NCI-H510A treated with DMSO at 0.1 percent for 48 hours (cell line): ENCODE results near the gene MAPK8IP1.
"Not testable (repeated sequence)": the region's sequence is repeated elsewhere in the genome, so short reads cannot be mapped to it uniquely, and the experiment has no call there.

ENCODE experiments used
- DNase-seq: peaks from one replicate; lab custom pipeline; 2025; lab: John Stamatoyannopoulos, UW

MAPK8IP1 gene

GRCh38 chr11:45885274-45885920 is at the start of gene MAPK8IP1:
Gene MAPK8IP1, plus strand, starts transcription at chr11:45885651. Its CDS starts 170 bp downstream, at chr11:45885821.
- peak; percentile 6 for DNase-seq

DNA sequence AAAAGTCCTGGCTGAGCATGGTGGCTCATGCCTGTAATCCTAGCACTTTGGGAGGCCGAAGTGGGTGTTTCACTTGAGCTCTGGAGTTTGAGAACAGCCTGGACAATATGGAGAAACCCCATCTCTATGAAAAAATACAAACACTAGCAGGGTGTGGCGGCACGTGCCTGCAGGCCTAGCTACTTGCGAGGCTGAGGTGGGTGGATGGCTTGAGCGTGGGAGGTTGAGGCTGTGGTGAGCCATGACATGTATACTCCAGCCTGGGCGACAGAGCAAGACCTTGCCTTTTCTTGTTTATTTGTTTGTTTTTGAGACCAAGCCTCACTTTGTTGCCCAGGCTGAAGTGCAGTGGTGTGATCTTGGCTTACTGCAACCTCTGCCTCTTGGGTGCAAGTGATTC is 46.2 kb upstream of the MAPK8IP1 start:
- DNase-seq: no peak

DNA sequence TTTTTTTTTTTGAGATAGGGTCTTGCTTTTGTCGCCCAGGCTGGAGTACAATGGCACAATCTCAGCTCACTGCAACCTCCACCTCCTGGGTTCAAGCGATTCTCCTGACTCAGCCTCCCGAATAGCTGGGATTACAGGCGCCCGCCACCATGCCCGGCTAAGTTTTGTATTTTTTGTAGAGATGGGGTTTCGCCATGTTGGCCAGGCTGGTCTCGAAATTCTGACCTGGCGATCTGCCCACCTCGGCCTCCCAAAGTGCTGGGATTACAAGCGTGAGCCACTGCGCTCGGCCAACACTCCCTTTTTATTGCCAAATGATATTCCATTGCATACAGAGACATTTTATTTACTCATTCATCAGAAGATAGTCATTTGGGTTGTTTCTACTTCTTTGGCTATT is 45.2 kb upstream of the MAPK8IP1 start:
- not testable (repeated sequence) for DNase-seq

GRCh38 chr11:45843158-45843924 is 42.1 kb upstream of the MAPK8IP1 start:
- DNase-seq: peak; percentile 44

DNA sequence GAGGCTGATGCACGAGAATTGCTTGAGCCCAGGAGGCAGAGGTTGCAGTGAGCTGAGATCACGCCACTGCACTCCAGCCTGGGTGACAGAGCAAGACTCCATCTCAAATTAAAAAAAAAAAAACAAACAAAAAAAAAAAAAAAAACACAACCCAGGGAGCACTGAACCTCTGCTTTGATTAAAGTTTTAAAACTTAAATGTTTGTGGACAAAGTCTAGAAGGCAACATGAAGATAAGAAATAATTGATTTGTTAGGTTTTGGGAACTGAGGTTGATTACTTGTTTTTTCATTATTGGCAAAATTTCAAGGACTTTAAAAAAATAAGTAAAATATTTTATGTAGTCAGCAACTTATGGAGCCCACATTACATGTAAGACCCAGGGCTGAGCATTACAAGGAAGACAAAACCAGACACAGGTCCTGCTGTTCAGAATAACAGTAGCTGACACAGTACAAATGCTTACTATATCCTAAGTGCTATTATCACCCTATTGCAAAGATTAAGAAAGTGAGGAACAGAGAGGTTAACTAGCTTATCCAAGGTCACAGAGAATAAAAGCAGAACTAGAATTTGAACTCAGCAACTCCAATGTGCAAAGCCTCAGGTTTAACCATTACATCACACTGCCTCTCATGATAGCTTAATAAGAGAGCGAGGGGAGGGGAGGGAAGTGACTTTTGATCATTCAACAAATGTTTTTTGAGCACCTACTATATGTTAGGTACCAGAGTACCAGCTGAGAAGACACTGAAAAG is 40.5 kb upstream of the MAPK8IP1 start:
- DNase-seq: no peak

GRCh38 chr11:45846174-45846675 is 39.2 kb upstream of the MAPK8IP1 start:
- no peak for DNase-seq

- DNase-seq: peak; percentile 66
These were observed 38.2 kb upstream of the MAPK8IP1 start, which contains the start of gene CRY2 for GRCh38 chr11:45846974-45847910. Gene CRY2, plus strand, starts transcription at chr11:45847475. Its CDS starts 16 bp downstream, at chr11:45847491.

DNA sequence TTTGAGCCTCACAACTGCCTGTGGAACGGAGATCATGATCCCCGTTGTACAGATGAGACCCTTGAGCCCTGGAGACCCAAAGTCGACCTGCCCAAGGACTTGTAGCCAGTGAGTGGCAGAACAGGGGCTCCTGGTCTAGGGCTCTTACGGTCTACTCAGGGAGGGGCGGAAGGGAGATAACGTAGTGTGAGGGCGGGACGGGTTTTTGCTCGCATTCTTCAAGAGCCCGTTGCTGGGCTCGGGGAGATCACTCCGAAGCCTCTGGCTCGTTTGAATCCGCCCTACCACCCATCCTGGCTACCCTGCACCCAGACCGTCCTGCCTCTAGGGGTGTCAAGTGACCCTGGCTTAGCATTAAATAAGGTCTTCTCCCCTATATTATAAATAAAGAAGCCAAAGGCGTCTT is 37.5 kb upstream of the MAPK8IP1 start:
- no peak for DNase-seq

- peak; percentile 5 for DNase-seq
These were observed 36.8 kb upstream of the MAPK8IP1 start for GRCh38 chr11:45848654-45849081.

DNA sequence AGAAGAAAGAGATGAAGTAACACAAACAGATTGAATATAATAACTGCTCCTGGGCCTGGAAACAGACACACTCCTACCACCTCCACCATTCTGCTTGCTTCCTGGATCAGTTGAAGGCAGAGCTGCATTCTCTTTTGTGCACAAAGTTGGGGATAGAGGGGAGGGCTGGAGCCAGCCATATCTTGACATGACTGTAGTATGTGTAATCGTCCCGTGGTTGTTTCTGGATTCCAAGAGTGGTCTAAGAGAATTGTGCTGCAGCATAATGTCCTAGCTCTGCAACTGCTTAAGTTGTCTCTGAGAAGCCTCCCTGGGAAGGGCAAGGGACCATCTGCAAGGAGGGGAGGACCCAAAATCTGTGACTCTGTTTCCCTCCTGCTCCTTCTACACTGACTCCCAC is 35.0 kb upstream of the MAPK8IP1 start:
- no peak for DNase-seq

- no peak for DNase-seq
These were observed 34.2 kb upstream of the MAPK8IP1 start for GRCh38 chr11:45851228-45851627.

DNA sequence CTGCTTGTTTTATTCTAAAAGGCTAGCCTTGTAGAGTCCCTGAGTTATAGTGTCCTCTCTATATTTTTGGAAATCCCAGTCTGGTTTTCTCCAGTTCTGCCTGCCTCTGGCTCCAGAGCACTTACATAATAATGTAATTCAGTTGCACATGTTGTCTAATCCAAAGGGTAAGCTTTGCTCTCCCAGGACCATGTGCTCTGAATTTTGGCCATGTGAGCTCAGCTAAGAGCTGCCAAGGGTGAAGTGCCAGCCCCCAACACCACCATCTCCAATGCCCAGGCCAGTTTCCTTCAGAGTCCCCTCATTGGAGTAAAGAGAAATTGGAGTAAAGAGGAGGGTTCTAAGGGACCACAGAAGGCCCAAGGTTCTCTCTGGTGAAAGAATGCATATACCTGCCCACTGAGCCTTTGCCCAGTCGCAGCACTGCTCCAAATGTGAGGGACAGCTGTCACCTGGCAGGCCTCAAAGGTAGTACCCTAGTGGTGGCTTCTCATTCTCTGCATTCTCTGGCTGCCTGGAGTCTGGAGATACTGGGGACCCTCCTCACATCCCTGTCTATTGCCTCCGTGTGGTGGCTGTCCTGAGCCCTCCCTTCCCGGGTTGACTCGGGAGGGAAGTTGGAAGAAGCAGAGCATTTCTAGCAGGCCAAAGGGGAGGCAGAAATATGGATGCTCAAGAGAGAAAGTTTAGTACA is 33.3 kb upstream of the MAPK8IP1 start:
- no peak for DNase-seq

DNA sequence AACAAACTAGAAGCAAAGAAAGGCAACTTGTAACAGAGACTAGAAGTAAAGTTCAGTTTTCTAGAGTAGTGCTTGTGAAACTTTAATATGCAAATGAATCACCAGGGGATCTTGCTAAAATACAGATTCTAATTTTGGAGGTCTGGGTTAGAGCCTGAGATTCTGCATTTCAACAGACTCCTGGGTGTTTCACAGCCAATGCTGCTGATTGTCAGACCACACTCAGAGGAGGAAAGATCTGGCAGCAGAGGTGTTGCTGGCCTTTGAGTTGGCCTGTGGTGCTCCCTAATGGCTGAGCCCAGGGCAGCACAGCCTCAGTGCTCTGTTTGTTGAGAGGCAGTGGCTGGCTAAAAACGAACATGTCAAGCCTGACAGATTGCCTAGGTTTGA is 32.7 kb upstream of the MAPK8IP1 start:
- DNase-seq: no peak

GRCh38 chr11:45853332-45854219 is 31.9 kb upstream of the MAPK8IP1 start:
- DNase-seq: no peak

DNA sequence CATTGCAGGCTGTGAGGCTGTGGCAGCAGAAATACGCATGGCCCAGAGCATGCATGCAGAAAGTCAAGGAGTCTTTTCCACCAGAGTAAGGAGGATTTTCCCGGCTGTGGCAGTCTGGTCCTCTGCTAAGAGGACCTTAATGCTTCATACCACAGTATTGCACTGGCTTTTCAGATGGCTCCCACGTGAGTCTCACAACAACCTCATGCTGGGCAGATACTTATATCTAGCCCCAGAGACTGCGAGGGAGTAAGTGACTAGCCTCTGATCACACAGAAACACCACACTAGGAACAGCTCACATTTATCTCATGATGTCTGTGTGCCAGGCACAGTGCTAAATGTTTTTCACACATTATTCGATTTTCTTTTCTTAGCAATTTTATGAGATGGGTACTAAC is 30.1 kb upstream of the MAPK8IP1 start:
- DNase-seq: no peak

GRCh38 chr11:45856044-45856468 is 29.4 kb upstream of the MAPK8IP1 start:
- no peak for DNase-seq

- no peak for DNase-seq
These were observed 27.4 kb upstream of the MAPK8IP1 start for GRCh38 chr11:45857961-45858474.

DNA sequence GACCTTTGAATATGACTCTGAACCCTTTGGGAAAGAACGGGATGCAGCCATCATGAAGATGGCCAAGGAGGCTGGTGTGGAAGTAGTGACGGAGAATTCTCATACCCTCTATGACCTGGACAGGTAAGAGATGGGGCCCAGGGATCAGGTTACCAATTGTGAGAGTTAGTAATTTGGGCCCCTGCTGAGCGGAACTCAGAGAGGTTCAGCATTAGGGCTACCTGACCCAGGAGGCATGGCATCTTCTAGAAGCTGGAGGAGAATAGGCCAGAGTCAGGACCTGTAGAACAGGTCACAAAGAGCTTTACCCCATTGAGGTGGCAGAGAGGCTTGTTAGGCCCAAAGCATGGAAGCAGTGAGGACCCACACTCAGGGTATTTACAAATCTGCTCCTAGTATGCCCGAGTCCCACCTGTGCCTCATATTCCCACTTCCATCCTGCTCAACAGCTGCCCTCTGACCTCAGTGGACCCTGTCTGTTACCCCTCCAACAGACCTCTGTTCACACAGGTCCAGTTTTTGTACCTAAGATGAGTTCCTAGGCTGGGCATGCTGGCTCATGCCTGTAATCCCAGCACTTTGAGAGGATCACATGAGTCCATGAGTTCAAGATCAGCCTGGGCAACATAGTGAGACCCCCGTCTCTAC is 26.6 kb upstream of the MAPK8IP1 start:
- DNase-seq: no peak

DNA sequence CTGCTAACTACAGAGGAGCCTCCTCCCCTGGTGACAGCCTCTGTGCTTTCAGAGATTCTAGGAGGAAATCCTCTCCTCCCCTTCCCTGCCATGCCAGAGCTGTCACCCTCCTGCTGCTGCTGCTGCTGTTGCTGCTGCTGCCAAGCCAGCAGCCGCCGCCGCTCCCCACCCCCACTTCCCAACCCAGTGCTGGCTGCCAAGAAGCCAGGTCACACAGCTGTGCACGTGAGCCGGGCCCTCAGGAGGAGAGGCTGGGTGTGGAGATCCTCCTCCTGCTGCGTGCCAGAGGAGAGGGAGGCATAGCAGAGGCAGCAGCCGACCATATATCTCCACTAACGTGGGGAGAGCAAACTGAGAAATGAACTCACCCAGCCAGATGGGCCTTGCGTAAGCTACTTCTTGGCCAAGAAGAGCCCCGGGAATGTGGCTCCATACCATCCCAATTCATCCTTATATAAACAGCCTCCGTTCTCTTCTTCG is 25.8 kb upstream of the MAPK8IP1 start:
- DNase-seq: no peak
